Choroid plexus epithelial cell (primary cell): Measurements from ENCODE around the gene HLA-DPA1.
A peak's percentile ranks its signal among the peaks of the same experiment; 100 is the strongest.

Experiments
- DNase-seq: peaks from one replicate; pipeline ENCODE4 v3.0.0-alpha.2; 2010; ENCODE audit warnings: low read depth
- H3K4me3 ChIP-seq: 2 replicates; pipeline ENCODE4 v1.5.1; 2011; ENCODE audit warnings: low read depth, mild to moderate bottlenecking, control low read depth, low read length, moderate library complexity
- TF ChIP-seq, protein P1 (sequence below): conservative IDR thresholded peaks from 2 replicates; pipeline ENCODE4 v1.5.1; 2011; ENCODE audit warnings: low read depth, mild to moderate bottlenecking, control low read depth, inconsistent platforms, low read length, moderate library complexity

Gene HLA-DPA1

DNA sequence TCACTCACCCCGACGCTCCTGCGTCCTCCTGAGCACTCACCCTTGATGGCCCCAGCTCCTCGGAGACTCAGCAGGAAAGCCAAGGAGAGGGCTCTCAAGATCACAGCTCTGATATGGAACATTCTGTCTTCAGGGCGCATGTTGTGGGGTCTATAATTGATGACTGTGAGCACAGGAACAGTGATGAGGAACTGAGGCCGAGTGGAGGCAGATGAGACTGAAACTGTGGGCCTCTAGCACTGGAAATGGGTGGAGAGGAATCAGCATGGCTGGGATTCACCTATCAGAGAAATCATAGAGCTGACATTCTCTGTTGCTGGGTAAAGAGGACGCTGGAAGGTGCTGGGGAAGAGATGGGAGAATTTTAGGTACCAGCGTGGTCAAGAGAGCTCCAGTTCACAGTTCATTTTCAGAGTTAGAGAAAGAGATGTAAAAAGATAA lies at the start of gene HLA-DPA1:
TSS of gene HLA-DPA1 (minus strand) at position 219 of the 441 bp plus-strand sequence.
- no peak within 1 kb of the TSS for H3K4me3 ChIP-seq
- TF ChIP-seq, protein P1, sequence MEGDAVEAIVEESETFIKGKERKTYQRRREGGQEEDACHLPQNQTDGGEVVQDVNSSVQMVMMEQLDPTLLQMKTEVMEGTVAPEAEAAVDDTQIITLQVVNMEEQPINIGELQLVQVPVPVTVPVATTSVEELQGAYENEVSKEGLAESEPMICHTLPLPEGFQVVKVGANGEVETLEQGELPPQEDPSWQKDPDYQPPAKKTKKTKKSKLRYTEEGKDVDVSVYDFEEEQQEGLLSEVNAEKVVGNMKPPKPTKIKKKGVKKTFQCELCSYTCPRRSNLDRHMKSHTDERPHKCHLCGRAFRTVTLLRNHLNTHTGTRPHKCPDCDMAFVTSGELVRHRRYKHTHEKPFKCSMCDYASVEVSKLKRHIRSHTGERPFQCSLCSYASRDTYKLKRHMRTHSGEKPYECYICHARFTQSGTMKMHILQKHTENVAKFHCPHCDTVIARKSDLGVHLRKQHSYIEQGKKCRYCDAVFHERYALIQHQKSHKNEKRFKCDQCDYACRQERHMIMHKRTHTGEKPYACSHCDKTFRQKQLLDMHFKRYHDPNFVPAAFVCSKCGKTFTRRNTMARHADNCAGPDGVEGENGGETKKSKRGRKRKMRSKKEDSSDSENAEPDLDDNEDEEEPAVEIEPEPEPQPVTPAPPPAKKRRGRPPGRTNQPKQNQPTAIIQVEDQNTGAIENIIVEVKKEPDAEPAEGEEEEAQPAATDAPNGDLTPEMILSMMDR = no peak
- DNase-seq = peak; percentile 55

GRCh38 chr6:33123181-33123580 lies 49.7 kb upstream of the HLA-DPA1 start:
- TF ChIP-seq, protein P1 = no peak
- no peak overlapping the region for H3K4me3 ChIP-seq
- no peak for DNase-seq

DNA sequence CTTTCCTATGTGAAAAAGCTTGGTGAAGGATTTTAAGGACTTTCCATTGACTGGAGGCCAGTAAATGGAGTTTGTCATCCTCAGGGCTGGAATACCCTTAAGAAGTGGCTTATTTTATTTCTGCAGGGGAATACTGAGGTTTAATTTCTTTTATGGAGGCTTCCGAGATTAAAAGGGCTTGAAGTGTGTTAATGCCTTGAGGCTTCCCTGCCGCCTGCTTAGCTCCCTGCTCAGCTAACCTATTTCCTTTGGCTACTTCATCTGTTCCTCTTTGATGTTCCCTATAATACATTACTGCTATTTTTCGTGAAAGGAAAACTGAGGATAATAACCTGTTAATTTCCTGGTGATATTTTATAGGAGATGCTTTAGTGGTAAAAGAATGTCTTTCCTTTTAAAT lies 46.6 kb upstream of the HLA-DPA1 start:
- DNase-seq = no peak
- H3K4me3 ChIP-seq = no peak overlapping the region
- TF ChIP-seq, protein P1 = no peak

GRCh38 chr6:33118525-33119123 lies 45.2 kb upstream of the HLA-DPA1 start:
- TF ChIP-seq, protein P1 = peak; percentile 59
- H3K4me3 ChIP-seq = no peak overlapping the region
- peak; percentile 69 for DNase-seq

DNA sequence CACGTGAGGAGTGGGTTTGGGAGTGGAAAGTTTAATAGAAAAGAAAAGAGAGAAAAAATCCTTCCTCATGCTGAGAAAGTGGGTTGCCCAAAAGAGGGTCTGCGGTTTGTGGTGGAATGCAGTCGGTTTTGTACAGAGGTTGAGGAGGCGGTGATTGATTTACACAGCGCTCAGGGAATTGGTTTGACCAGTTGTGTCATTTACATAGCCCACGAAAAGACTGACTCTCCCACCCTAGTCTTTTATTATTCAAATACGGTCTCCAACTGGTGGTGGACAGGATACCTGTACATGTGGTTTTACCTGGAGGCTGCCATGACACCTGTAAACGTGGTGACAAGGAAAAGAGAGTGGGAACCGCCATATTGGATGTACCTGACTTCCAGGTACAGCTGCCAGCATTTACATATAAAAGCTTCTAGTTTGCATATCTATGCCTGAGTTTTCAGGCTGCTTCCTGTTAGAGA lies 44.4 kb upstream of the HLA-DPA1 start:
- DNase-seq = no peak
- no peak overlapping the region for H3K4me3 ChIP-seq
- TF ChIP-seq, protein P1 = no peak

GRCh38 chr6:33116841-33117711 lies 43.6 kb upstream of the HLA-DPA1 start:
- TF ChIP-seq, protein P1 = no peak
- no peak for DNase-seq
- no peak overlapping the region for H3K4me3 ChIP-seq
